ENCODE measurements around the gene ABCC8. TPM values are rescaled to one million over a fixed set of nuclear protein-coding genes. Genes with fewer than 3 reads are reported as not detected.

The ABCC8 gene
- polyA plus RNA-seq, 3 donors: not detected

DNA sequence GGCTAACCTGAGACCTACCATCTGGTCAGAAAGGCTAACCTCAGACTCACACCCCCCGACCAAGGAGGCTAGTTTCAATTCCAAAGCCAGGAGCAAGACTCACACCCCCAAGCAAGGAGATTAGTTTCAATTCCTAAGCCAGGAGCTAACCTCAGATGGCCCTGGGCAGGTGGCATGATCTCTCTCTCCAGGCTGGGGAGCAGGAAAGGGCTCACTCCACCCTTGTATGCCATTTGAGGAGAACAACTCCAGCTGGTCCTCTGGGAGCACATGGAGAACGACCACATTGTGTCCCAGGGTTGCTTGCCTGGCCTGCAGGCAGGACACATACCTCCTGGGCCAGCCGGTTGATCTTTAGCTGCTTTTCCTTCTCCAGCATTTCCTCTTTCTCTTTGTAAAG is 34.9 kb upstream of the ABCC8 start:
- no peak for DNase-seq
- Histone ChIP-seq H3K9me3 (replicated peaks in 1 of 2; ENCODE audit: control insufficient read depth in 1 of 2, insufficient read depth in 1 of 2, low read length in 2 of 2) (no peaks in the 10 kb centered on the region), H3K27ac (ENCODE audit: low read depth in 1 of 2, low read length in 2 of 2) (no peak overlapping the region), H2AFZ (ENCODE audit: insufficient read depth, low read depth, low read length, poor library complexity, severe bottlenecking) (no peak overlapping the region), H4K20me1 (ENCODE audit: insufficient read depth, low read length) (no peaks in the 10 kb centered on the region), H3K4me3 (replicated peaks in 1 of 3; ENCODE audit: low read depth in 2 of 3, low read length in 3 of 3) (no peak overlapping the region), H3K4me1 (ENCODE audit: control insufficient read depth in 1 of 2, insufficient read depth in 2 of 2, low read length in 2 of 2) (no peaks in the 10 kb centered on the region), H3K36me3 (replicated peaks in 1 of 2; ENCODE audit: control insufficient read depth in 1 of 2, insufficient read depth in 2 of 2, low read length in 2 of 2) (no peaks in the 10 kb centered on the region), H3K27me3 (ENCODE audit: control insufficient read depth in 2 of 2, insufficient read depth in 2 of 2, low read length in 2 of 2) (no peaks in the 10 kb centered on the region), H3K9ac (ENCODE audit: insufficient read depth, low read length, poor library complexity, severe bottlenecking) (no peak overlapping the region), H3K79me2 (ENCODE audit: insufficient read depth, low read length) (no peaks in the 10 kb centered on the region), H3K4me2 (replicated peaks; ENCODE audit: extremely low read depth, low read length, poor library complexity, severe bottlenecking) (no peak overlapping the region)
- Mint-ChIP-seq H3K27me3 (ENCODE audit: low read depth in 3 of 3) (peaks cover 0 to 7% (median 5%) of the 10 kb centered on the region in 3 donors), H3K27ac (no peak overlapping the region), H3K4me1 (no peaks in the 10 kb centered on the region), H3K4me3 (no peak overlapping the region), H3K36me3 (no peaks in the 10 kb centered on the region), H3K9me3 (no peaks in the 10 kb centered on the region)
- intact Hi-C loops (cut with micrococcal nuclease): no loop called here
- TF ChIP-seq, protein P1, sequence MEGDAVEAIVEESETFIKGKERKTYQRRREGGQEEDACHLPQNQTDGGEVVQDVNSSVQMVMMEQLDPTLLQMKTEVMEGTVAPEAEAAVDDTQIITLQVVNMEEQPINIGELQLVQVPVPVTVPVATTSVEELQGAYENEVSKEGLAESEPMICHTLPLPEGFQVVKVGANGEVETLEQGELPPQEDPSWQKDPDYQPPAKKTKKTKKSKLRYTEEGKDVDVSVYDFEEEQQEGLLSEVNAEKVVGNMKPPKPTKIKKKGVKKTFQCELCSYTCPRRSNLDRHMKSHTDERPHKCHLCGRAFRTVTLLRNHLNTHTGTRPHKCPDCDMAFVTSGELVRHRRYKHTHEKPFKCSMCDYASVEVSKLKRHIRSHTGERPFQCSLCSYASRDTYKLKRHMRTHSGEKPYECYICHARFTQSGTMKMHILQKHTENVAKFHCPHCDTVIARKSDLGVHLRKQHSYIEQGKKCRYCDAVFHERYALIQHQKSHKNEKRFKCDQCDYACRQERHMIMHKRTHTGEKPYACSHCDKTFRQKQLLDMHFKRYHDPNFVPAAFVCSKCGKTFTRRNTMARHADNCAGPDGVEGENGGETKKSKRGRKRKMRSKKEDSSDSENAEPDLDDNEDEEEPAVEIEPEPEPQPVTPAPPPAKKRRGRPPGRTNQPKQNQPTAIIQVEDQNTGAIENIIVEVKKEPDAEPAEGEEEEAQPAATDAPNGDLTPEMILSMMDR (IDR thresholded peaks at IDR 0.05): no peak
- 40% methylated on average over 2 of the region's 3 CpGs for WGBS (ENCODE audit: insufficient coverage)

DNA sequence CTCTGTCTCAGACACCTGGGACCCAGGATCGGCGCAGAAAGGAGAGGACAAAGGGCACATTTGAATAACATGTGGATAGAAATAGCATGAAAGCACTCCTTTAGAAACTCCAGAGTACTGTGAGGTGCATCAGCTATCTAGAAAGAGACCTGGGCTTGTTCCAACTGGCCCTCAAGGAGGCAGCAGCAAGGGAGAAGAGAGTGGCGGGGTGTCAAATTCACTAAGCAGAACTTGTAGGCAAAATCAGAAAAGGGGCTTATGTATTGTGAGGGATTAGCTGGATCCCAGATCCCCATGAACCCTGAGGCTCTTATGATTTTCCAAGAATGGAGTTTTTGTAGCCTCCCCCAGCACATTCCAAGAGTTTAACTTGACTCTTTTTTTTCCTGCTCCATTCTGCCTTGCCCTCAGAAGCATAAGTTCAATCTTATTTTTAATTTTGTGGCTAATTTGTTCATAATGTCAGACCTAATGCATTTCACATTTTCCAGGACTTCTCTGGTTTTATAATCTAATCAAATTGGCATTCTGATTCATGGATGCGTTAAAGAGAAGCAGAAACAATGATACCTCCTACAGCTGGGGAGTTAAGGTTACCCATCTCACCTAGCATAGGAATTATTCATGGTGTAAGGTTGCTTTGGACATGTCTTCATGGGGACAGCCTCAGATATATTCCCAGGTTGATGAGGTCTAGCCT is 34.0 kb upstream of the ABCC8 start:
- Histone ChIP-seq H3K4me2 (replicated peaks; ENCODE audit: extremely low read depth, low read length, poor library complexity, severe bottlenecking) (no peak overlapping the region), H3K4me3 (replicated peaks in 1 of 3; ENCODE audit: low read depth in 2 of 3, low read length in 3 of 3) (no peak overlapping the region), H3K9me3 (replicated peaks in 1 of 2; ENCODE audit: control insufficient read depth in 1 of 2, insufficient read depth in 1 of 2, low read length in 2 of 2) (no peaks in the 10 kb centered on the region), H3K36me3 (replicated peaks in 1 of 2; ENCODE audit: control insufficient read depth in 1 of 2, insufficient read depth in 2 of 2, low read length in 2 of 2) (no peaks in the 10 kb centered on the region), H4K20me1 (ENCODE audit: insufficient read depth, low read length) (no peaks in the 10 kb centered on the region), H3K4me1 (ENCODE audit: control insufficient read depth in 1 of 2, insufficient read depth in 2 of 2, low read length in 2 of 2) (no peaks in the 10 kb centered on the region), H3K27me3 (ENCODE audit: control insufficient read depth in 2 of 2, insufficient read depth in 2 of 2, low read length in 2 of 2) (no peaks in the 10 kb centered on the region), H3K27ac (ENCODE audit: low read depth in 1 of 2, low read length in 2 of 2) (no peak overlapping the region), H2AFZ (ENCODE audit: insufficient read depth, low read depth, low read length, poor library complexity, severe bottlenecking) (no peak overlapping the region), H3K79me2 (ENCODE audit: insufficient read depth, low read length) (no peaks in the 10 kb centered on the region), H3K9ac (ENCODE audit: insufficient read depth, low read length, poor library complexity, severe bottlenecking) (no peak overlapping the region)
- intact Hi-C loops (cut with micrococcal nuclease): no loop called here
- H3K36me3 Mint-ChIP-seq: no peaks in the 10 kb centered on the region
- WGBS (ENCODE audit: insufficient coverage): 93% methylated on average over 3 of the region's 4 CpGs
- H3K27me3 Mint-ChIP-seq (ENCODE audit: low read depth in 3 of 3): peaks cover 0 to 7% (median 5%) of the 10 kb centered on the region in 3 donors
- no peak for DNase-seq
- H3K9me3 Mint-ChIP-seq: no peaks in the 10 kb centered on the region
- H3K27ac Mint-ChIP-seq: no peak overlapping the region
- no peak overlapping the region for H3K4me3 Mint-ChIP-seq
- TF ChIP-seq, protein P1 (IDR thresholded peaks at IDR 0.05): no peak
- H3K4me1 Mint-ChIP-seq: no peaks in the 10 kb centered on the region

Measured in CD14-positive monocyte (primary cell).